Activated effector memory CD4-positive, alpha-beta T cell treated with Interleukin-2 at 50 U/mL for 16 hours (primary cell): ENCODE data around the gene IGF2R.

Experiments
- DNase-seq: peaks from one replicate; pipeline ENCODE4 v3.0.0-alpha.2; 2020

IGF2R gene

GRCh38 chr6:160142115-160142715 is 173.3 kb downstream of the IGF2R start:
- no peak for DNase-seq

GRCh38 chr6:160146454-160147145 is 177.7 kb downstream of the IGF2R start:
- no peak for DNase-seq

GRCh38 chr6:160147146-160147536 is 178.3 kb downstream of the IGF2R start:
- no peak for DNase-seq

- no peak for DNase-seq
Measured at GRCh38 chr6:160154471-160154870, 185.6 kb downstream of the IGF2R start.

GRCh38 chr6:160156842-160157241 is 188.0 kb downstream of the IGF2R start:
- DNase-seq: no peak

GRCh38 chr6:160160450-160160849 is 191.6 kb downstream of the IGF2R start:
- no peak for DNase-seq
